ENCODE measurements around the gene PADI3.

PADI3 gene

GRCh38 chr1:17306407-17306806, 57.5 kb downstream of the PADI3 start:
- TF ChIP-seq REST (IDR thresholded peaks at IDR 0.05; ENCODE audit: low read depth) (peak; percentile 59; the same call in 1 of the 2 replicates), ZBTB7A (IDR thresholded peaks at IDR 0.05; ENCODE audit: low read depth) (no peak), EGR1 (IDR thresholded peaks at IDR 0.05) (no peak)

- TF ChIP-seq YY1 (IDR thresholded peaks at IDR 0.05; ENCODE audit: low read depth) = no peak
- TF ChIP-seq ZBTB7A (IDR thresholded peaks at IDR 0.05; ENCODE audit: low read depth) = no peak
- no peak for TF ChIP-seq EP300 (IDR thresholded peaks at IDR 0.05; ENCODE audit: borderline replicate concordance)
- no peak for TF ChIP-seq USF1 (IDR thresholded peaks at IDR 0.05)
These were observed 58.0 kb downstream of the PADI3 start for GRCh38 chr1:17306921-17307320.

- TF ChIP-seq ZBTB7A (IDR thresholded peaks at IDR 0.05; ENCODE audit: low read depth) (no peak), TAF1 (IDR thresholded peaks at IDR 0.05; ENCODE audit: low read depth) (no peak), REST (IDR thresholded peaks at IDR 0.05; ENCODE audit: low read depth) (no peak), USF1 (IDR thresholded peaks at IDR 0.05) (no peak), CEBPB (IDR thresholded peaks at IDR 0.05) (no peak), MAX (IDR thresholded peaks at IDR 0.05) (no peak), YY1 (IDR thresholded peaks at IDR 0.05; ENCODE audit: low read depth) (no peak), NFIC (IDR thresholded peaks at IDR 0.05) (no peak), FOXM1 (IDR thresholded peaks at IDR 0.05; ENCODE audit: borderline replicate concordance, low read depth) (no peak), TCF12 (IDR thresholded peaks at IDR 0.05; ENCODE audit: low read depth) (no peak), RAD21 (IDR thresholded peaks at IDR 0.05; ENCODE audit: low read depth) (no peak), CREB1 (IDR thresholded peaks at IDR 0.05; ENCODE audit: low read depth) (no peak), EP300 (IDR thresholded peaks at IDR 0.05; ENCODE audit: borderline replicate concordance) (no peak), EGR1 (IDR thresholded peaks at IDR 0.05) (no peak), TEAD4 (IDR thresholded peaks at IDR 0.05) (no peak)
These were observed 58.4 kb downstream of the PADI3 start for GRCh38 chr1:17307329-17307728.

- TF ChIP-seq REST (IDR thresholded peaks at IDR 0.05; ENCODE audit: low read depth) (no peak), EGR1 (IDR thresholded peaks at IDR 0.05) (no peak), CREB1 (IDR thresholded peaks at IDR 0.05; ENCODE audit: low read depth) (no peak), NFIC (IDR thresholded peaks at IDR 0.05) (no peak), YY1 (IDR thresholded peaks at IDR 0.05; ENCODE audit: low read depth) (no peak), FOXM1 (IDR thresholded peaks at IDR 0.05; ENCODE audit: borderline replicate concordance, low read depth) (no peak), TCF12 (IDR thresholded peaks at IDR 0.05; ENCODE audit: low read depth) (no peak), MAX (IDR thresholded peaks at IDR 0.05) (no peak), TEAD4 (IDR thresholded peaks at IDR 0.05) (no peak), EP300 (IDR thresholded peaks at IDR 0.05; ENCODE audit: borderline replicate concordance) (no peak), USF1 (IDR thresholded peaks at IDR 0.05) (no peak), RAD21 (IDR thresholded peaks at IDR 0.05; ENCODE audit: low read depth) (no peak), CEBPB (IDR thresholded peaks at IDR 0.05) (no peak), TAF1 (IDR thresholded peaks at IDR 0.05; ENCODE audit: low read depth) (no peak), ZBTB7A (IDR thresholded peaks at IDR 0.05; ENCODE audit: low read depth) (no peak)
These were observed 59.0 kb downstream of the PADI3 start, which contains the start of gene PADI4 for GRCh38 chr1:17307946-17308345. PADI4 (plus strand) TSS chr1:17308197; CDS start chr1:17308223, 26 bp downstream.
